ENCODE data around the gene PROX1.

Gene PROX1

DNA sequence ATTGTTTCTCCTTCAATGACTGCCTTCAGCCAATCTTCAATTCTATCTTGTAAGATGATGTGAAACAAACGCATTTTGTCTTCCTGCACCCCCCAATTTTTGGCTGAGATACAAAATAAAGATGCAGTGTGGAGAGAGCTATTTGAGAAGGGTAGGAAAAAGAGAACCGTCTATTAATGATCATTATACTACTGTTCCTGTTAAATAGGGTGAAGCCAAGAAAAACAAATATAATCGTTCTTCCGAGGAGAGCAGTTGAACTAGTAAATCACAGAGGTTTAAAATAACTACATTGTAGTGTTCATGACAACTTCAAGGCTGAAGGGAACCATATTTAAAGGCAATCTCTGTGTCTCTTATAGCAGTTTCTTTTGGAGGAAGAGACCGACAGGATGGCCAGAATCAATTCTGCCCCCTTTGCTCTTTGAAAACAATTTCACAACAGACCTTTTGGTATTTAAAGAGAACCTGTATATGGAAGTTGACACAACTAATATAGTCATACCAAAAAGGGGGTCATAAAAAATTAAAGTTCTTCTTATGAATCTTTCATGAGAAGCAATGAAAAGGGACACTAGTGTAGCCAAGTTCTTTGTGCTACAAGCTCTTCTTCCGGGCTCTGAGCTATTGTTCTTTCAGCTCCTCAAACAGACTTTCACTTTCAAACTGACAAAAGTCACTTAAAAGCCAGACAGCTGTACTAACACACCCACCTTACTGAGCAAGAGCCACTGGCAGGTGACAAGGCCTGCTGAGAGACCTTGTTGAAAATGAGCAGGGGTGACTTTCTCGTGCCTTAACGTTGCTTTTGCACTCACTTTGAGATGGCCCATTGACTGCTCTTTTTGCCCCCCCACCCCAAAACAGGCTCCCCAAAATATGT is 30.9 kb downstream of the PROX1 start:
- DNase-seq (ENCODE audit: low read depth, low spot score): no peak

- no peak for DNase-seq (ENCODE audit: low read depth, low spot score)
These were observed 31.7 kb downstream of the PROX1 start for GRCh38 chr1:214019499-214019898.

DNA sequence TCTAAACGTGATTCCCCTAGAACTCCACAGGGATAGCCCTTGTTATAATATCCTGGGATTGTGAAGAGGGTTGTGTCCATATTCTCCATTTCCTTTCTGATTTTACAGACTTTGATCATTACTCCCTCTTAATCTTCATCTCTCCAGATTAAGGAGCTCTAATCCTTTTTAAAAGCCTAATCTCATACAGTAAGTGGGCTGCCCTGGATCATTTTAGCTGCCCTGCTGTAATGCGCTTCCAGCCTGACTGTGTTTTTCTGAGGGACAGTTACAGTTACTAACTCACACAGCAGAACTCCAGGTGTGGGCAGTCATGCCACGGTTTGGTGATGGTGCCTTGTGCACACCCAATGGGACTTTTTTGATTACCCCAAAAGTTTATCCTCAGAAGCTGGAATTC is 33.5 kb downstream of the PROX1 start:
- DNase-seq (ENCODE audit: low read depth, low spot score): no peak

DNA sequence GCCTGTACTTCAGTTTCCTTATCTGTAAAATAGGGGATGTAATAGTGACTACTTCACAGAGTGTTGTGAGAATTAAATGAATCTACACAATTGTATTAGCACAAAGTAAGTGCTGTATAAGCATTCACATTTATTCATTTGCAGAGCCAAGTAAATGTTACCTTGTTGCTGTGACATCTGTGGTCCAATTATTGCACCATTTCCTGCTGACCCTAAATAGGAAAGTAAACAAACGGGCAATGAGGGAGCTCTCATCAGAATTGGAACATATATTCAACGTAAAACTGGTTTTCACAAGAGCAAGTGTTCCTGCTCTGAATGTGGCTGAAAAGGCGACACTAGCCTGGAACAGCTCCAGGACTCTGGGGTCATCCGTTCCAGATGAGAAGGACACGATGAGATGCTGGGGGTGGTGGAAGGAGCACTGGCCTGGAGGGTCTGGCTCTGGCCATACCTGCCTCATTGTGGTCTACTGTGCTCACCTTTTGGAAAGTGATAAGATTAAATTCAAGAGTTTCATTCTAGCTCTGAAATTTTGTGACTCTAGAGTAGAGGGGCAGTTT is 34.5 kb downstream of the PROX1 start:
- no peak for DNase-seq (ENCODE audit: low read depth, low spot score)

- no peak for DNase-seq (ENCODE audit: low read depth, low spot score)
These were observed 35.1 kb downstream of the PROX1 start for GRCh38 chr1:214022810-214023425.

DNA sequence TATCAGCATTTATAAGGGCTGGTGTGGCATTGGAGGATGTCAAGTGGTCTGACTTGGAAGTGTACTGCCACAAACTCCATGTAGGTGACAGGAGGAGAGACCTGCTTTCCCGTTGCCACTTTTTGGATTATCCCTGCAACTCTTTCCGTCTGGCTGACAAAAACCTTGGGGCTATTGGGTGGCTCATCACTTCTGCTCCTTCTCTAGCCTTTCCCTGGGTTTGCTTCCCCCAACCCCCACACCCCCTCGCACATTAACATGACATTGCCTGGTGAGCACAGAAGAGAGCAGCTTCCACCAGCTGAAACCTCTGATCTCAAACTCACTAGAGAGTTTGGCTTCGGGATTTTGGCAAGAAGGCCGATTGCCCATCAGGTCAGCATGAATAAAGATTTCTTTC is 39.2 kb downstream of the PROX1 start:
- DNase-seq (ENCODE audit: low read depth, low spot score): no peak

- DNase-seq (ENCODE audit: low read depth, low spot score): no peak
These were observed 39.7 kb downstream of the PROX1 start for GRCh38 chr1:214027498-214027897.

GRCh38 chr1:214028095-214028494 is 40.3 kb downstream of the PROX1 start:
- DNase-seq (ENCODE audit: low read depth, low spot score): no peak

GRCh38 chr1:214028649-214029406 is 41.1 kb downstream of the PROX1 start:
- no peak for DNase-seq (ENCODE audit: low read depth, low spot score)

GRCh38 chr1:214029796-214030195 is 42.0 kb downstream of the PROX1 start:
- no peak for DNase-seq (ENCODE audit: low read depth, low spot score)

DNA sequence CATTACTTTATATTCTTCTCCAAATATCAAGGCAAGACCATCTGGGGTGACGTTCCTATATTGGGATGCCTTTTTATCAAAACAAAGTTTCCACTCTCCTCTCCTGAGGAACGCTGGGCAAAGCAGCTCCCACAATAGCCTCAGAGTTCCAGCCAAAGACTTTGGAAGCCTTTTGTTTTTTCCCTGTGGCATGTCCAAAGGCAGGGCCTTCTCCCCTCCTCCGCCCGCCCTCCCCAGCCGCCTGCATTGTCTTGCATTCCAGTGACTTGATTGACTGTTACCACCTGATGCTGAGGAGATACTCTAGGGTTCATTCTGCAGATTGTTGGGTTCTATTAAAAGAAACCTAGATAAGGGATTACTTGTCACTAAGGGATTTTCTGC is 43.5 kb downstream of the PROX1 start:
- no peak for DNase-seq (ENCODE audit: low read depth, low spot score)

GRCh38 chr1:214037468-214037867 is 49.7 kb downstream of the PROX1 start:
- DNase-seq (ENCODE audit: low read depth, low spot score): no peak

- DNase-seq (ENCODE audit: low read depth, low spot score): no peak
These were observed 51.7 kb downstream of the PROX1 start for GRCh38 chr1:214039394-214040018.

DNA sequence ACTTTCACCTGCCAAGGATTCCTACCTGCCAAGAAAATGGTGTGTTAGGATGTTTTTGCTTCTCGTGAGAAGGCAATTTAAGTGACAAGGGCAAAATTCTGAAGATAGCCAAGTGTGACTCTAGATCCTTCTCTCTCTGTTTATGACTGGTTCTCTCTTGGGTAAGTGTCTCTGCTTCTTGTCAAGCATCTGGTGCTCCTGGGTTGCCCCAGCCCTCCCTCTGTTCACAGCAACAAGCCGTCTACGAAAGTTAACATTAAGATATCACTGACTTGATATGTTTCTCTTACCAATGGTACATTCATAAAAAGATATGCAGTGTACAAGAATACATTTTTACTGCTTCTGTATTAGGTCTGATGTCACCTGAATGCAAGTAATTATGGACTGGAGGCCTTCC is 55.4 kb downstream of the PROX1 start:
- no peak for DNase-seq (ENCODE audit: low read depth, low spot score)

DNA sequence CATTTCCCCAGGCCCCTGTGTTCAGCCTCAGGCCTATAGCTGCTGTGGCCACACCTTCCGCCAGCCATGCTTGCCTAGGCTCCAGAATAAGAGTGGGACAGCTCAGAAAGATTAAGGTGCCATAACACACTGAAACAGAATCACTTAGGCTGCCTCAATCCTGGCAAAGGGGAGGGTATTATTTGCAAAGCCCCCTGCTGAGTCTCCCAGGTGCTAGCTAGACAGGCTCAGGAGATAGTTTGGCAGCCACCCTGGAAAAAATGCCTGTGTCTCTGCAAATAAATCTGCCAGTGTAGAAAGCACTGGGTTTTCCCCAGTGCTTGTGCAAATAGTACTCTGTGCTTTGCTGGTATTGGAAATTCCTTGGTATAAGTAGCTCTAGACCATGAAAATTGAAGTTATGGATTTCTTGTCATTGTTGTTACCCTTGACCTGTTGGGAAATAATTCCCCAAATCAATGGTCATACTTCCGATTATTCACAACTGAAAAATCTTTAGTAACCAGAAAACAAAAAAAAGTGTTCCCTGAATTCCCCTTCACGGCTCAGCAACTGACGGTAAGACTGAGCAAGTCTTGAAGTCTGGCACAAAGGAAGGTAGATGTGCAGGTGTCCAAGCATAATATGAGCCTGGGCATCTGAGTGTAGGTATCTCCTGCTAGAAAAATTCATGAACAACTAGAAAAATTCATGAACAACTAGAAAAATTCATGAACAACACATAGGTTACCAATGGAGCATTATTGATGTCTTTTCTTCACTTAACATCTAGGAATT is 56.9 kb downstream of the PROX1 start:
- no peak for DNase-seq (ENCODE audit: low read depth, low spot score)

DNA sequence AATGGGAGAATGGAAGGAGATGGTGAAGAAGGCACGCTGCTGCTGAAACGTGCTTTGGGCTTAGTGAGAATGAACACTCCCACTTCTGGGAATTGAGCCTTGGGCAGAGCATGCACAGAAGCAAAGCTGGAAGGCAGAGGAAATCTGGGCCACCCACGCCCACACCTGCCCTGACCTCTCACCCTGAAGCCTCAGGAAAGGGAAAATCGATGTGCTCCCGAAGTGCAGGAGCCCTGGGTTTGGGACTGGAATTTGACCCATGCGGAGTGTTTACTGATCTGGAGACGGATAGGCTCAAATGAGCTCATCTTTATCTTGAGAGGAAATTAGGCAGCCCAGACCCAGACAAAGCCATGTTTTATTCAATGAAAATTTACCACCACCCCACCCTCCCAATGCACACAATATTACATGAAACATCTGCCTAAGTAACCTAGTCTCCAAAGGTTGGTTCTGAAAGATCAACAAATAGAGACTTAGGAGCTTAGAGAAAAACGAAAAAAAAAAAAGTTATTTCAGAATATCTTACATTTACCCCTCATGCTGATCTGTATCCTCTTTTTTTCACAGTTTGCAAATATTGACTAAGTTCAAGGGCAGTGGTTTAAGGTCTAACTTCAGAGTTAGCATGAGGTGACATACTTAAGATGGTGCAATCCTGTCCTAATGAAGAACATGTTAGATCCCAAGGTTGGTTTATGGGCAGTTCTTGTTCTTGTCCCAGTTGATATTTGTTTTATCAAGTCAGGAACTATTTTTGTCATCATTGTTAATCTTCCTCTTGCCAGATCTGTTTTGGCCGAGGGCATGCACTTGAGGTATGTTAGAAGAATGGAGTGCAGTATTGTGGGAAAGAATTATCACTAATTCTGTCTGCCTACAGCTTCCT is 63.0 kb downstream of the PROX1 start:
- DNase-seq (ENCODE audit: low read depth, low spot score): no peak

GRCh38 chr1:214051786-214052185 is 64.0 kb downstream of the PROX1 start:
- DNase-seq (ENCODE audit: low read depth, low spot score): no peak

DNA sequence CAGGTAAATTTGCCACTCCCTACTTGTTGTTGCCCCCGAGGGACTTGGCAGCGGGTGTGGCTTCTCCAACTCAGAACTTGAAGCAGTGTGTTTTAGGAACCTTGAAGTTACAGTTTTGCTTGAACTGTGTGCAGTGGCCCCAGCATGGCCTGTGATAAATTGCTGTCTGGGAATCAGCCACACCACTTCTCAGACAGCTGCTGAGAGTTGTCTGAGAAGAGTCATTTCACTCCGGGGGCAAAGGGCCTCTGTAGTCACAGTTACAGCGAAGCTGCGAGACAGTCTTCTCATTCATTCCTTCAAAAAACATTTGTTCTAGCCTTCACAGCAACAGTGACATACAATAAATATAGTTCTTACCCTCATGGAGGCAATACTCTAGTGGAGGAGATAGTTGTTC is 70.3 kb downstream of the PROX1 start:
- no peak for DNase-seq (ENCODE audit: low read depth, low spot score)

DNA sequence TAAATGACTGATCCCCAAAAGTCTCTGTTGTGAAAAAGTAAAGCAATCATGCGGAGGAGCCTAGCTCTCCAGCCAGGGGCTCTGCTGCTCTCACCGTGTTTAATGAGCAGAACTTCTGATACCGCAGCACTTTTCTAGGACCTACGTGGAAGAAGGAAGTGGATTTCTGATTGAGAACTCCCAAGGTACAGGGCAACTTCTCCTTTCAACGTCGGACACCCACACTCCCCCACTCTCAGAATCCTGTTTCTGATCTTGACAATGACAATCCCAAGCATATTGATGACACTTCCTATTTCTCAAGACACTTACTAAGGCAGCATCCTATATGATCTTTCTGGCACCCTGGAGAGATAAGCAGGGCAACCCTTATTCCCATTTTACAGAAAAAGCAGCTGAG is 78.4 kb downstream of the PROX1 start:
- no peak for DNase-seq (ENCODE audit: low read depth, low spot score)

- DNase-seq (ENCODE audit: low read depth, low spot score): no peak
These were observed 79.2 kb downstream of the PROX1 start for GRCh38 chr1:214066936-214067335.
